BLaER1 (cell line): ENCODE results near the gene FAIM2.

Experiments used
- H3K27ac ChIP-seq: shearing (Covaris generic); formaldehyde crosslinking; 2 replicates; pipeline ENCODE4 v1.8.1; 2022
- H3K27me3 ChIP-seq: shearing (Covaris generic); formaldehyde crosslinking; 2 replicates; pipeline ENCODE4 v1.8.1; 2022
- H3K36me3 ChIP-seq: shearing (Covaris generic); formaldehyde crosslinking; 2 replicates; pipeline ENCODE4 v1.8.1; 2022
- H3K4me1 ChIP-seq: shearing (Covaris generic); formaldehyde crosslinking; 2 replicates; pipeline ENCODE4 v1.8.1; 2022
- H3K4me2 ChIP-seq: shearing (Covaris generic); formaldehyde crosslinking; 2 replicates; pipeline ENCODE4 v1.8.1; 2022
- H3K4me3 ChIP-seq: shearing (Covaris generic); formaldehyde crosslinking; 2 replicates; pipeline ENCODE4 v1.8.1; 2022
- H3K9ac ChIP-seq: shearing (Covaris generic); formaldehyde crosslinking; 2 replicates; pipeline ENCODE4 v1.8.1; 2022
- H3K9me3 ChIP-seq: shearing (Covaris generic); formaldehyde crosslinking; 2 replicates; pipeline ENCODE4 v1.8.1; 2022
- H4K20me1 ChIP-seq: shearing (Covaris generic); formaldehyde crosslinking; 2 replicates; pipeline ENCODE4 v1.8.1; 2022
- Cebpa-rat ChIP-seq: shearing (Covaris generic); IDR thresholded peaks from 2 replicates; pipeline ENCODE4 v1.8.1; 2022

The FAIM2 gene

GRCh38 chr12:49828133-49829091 lies 75.3 kb downstream of the FAIM2 start, which contains the start of gene NCKAP5L:
Gene NCKAP5L (minus strand): TSS chr12:49828413. CDS start chr12:49804044, 24,369 bp downstream.
- no peaks in the 10 kb centered on the region for H3K27me3 ChIP-seq
- H3K9ac ChIP-seq: peak within 1 kb of the TSS; percentile 83
- H3K36me3 ChIP-seq: no peaks in the 10 kb centered on the region; the same call in 1 of the 2 replicates
- no peaks in the 10 kb centered on the region for H3K9me3 ChIP-seq
- H3K4me2 ChIP-seq: peak within 1 kb of the TSS; percentile 98
- no peak for TF ChIP-seq Cebpa-rat
- H3K4me1 ChIP-seq: peaks cover 48% of the 10 kb centered on the region
- peak within 1 kb of the TSS; percentile 79 for H3K27ac ChIP-seq
- peak within 1 kb of the TSS; percentile 77 for H3K4me3 ChIP-seq
- H4K20me1 ChIP-seq: peaks cover 42% of the 10 kb centered on the region

GRCh38 chr12:49827401-49828099 lies 76.2 kb downstream of the FAIM2 start:
- no peak for TF ChIP-seq Cebpa-rat
- peak overlapping the region; percentile 98 for H3K4me2 ChIP-seq
- peaks cover 50% of the 10 kb centered on the region for H4K20me1 ChIP-seq
- H3K27me3 ChIP-seq: no peaks in the 10 kb centered on the region
- H3K9ac ChIP-seq: peak overlapping the region; percentile 83
- no peaks in the 10 kb centered on the region for H3K9me3 ChIP-seq
- H3K4me3 ChIP-seq: peak overlapping the region; percentile 77
- H3K27ac ChIP-seq: peak overlapping the region; percentile 75
- H3K36me3 ChIP-seq: peaks cover 9% of the 10 kb centered on the region; the same call in 1 of the 2 replicates
- peaks cover 52% of the 10 kb centered on the region for H3K4me1 ChIP-seq

GRCh38 chr12:49827051-49827400 lies 76.7 kb downstream of the FAIM2 start:
- no peaks in the 10 kb centered on the region for H3K27me3 ChIP-seq
- peak overlapping the region; percentile 83 for H3K9ac ChIP-seq
- no peaks in the 10 kb centered on the region for H3K9me3 ChIP-seq
- TF ChIP-seq Cebpa-rat: no peak
- H3K4me1 ChIP-seq: peaks cover 58% of the 10 kb centered on the region
- H3K4me2 ChIP-seq: peak overlapping the region; percentile 98
- H3K27ac ChIP-seq: peak overlapping the region; percentile 75
- H3K36me3 ChIP-seq: peaks cover 12% of the 10 kb centered on the region; the same call in 1 of the 2 replicates
- peak overlapping the region; percentile 77 for H3K4me3 ChIP-seq
- peaks cover 50% of the 10 kb centered on the region for H4K20me1 ChIP-seq

GRCh38 chr12:49825971-49826421 lies 77.7 kb downstream of the FAIM2 start:
- H3K36me3 ChIP-seq: peaks cover 12% of the 10 kb centered on the region; the same call in 1 of the 2 replicates
- H3K4me3 ChIP-seq: no peak overlapping the region
- H4K20me1 ChIP-seq: peaks cover 50% of the 10 kb centered on the region
- peaks cover 68% of the 10 kb centered on the region for H3K4me1 ChIP-seq
- H3K27ac ChIP-seq: no peak overlapping the region
- no peak overlapping the region for H3K9ac ChIP-seq
- TF ChIP-seq Cebpa-rat: no peak
- peak overlapping the region; percentile 98 for H3K4me2 ChIP-seq
- no peaks in the 10 kb centered on the region for H3K9me3 ChIP-seq
- no peaks in the 10 kb centered on the region for H3K27me3 ChIP-seq

GRCh38 chr12:49825360-49825970 lies 78.2 kb downstream of the FAIM2 start:
- no peak overlapping the region for H3K4me3 ChIP-seq
- H3K9me3 ChIP-seq: no peaks in the 10 kb centered on the region
- peaks cover 54% of the 10 kb centered on the region for H4K20me1 ChIP-seq
- H3K4me1 ChIP-seq: peaks cover 73% of the 10 kb centered on the region
- H3K27me3 ChIP-seq: no peaks in the 10 kb centered on the region
- peaks cover 12% of the 10 kb centered on the region; the same call in 1 of the 2 replicates for H3K36me3 ChIP-seq
- no peak for TF ChIP-seq Cebpa-rat
- H3K27ac ChIP-seq: no peak overlapping the region
- peak overlapping the region; percentile 98 for H3K4me2 ChIP-seq
- no peak overlapping the region for H3K9ac ChIP-seq

- Histone ChIP-seq H3K27ac (no peak overlapping the region), H3K36me3 (peaks cover 12% of the 10 kb centered on the region; the same call in 1 of the 2 replicates), H3K4me2 (peak overlapping the region; percentile 98), H3K9ac (no peak overlapping the region), H4K20me1 (peaks cover 60% of the 10 kb centered on the region), H3K4me1 (peaks cover 74% of the 10 kb centered on the region), H3K27me3 (no peaks in the 10 kb centered on the region), H3K9me3 (no peaks in the 10 kb centered on the region), H3K4me3 (no peak overlapping the region)
- TF ChIP-seq Cebpa-rat: no peak
These were observed 78.8 kb downstream of the FAIM2 start for GRCh38 chr12:49824895-49825294.

- peaks cover 12% of the 10 kb centered on the region; the same call in 1 of the 2 replicates for H3K36me3 ChIP-seq
- H3K4me3 ChIP-seq: no peak overlapping the region
- TF ChIP-seq Cebpa-rat: no peak
- H3K9me3 ChIP-seq: no peaks in the 10 kb centered on the region
- H4K20me1 ChIP-seq: peaks cover 65% of the 10 kb centered on the region
- no peaks in the 10 kb centered on the region for H3K27me3 ChIP-seq
- H3K4me1 ChIP-seq: peaks cover 72% of the 10 kb centered on the region
- no peak overlapping the region for H3K27ac ChIP-seq
- H3K9ac ChIP-seq: no peak overlapping the region
- H3K4me2 ChIP-seq: no peak overlapping the region
These were observed 79.3 kb downstream of the FAIM2 start for GRCh38 chr12:49824416-49824815.

GRCh38 chr12:49823951-49824350 lies 79.7 kb downstream of the FAIM2 start:
- H3K9ac ChIP-seq: no peak overlapping the region
- H3K9me3 ChIP-seq: no peaks in the 10 kb centered on the region
- H4K20me1 ChIP-seq: peaks cover 69% of the 10 kb centered on the region
- peaks cover 12% of the 10 kb centered on the region; the same call in 1 of the 2 replicates for H3K36me3 ChIP-seq
- no peaks in the 10 kb centered on the region for H3K27me3 ChIP-seq
- peaks cover 68% of the 10 kb centered on the region for H3K4me1 ChIP-seq
- H3K4me3 ChIP-seq: no peak overlapping the region
- no peak overlapping the region for H3K27ac ChIP-seq
- H3K4me2 ChIP-seq: no peak overlapping the region
- no peak for TF ChIP-seq Cebpa-rat

GRCh38 chr12:49823350-49823749 lies 80.3 kb downstream of the FAIM2 start:
- H3K27me3 ChIP-seq: no peaks in the 10 kb centered on the region
- TF ChIP-seq Cebpa-rat: no peak
- H4K20me1 ChIP-seq: peaks cover 75% of the 10 kb centered on the region
- peaks cover 64% of the 10 kb centered on the region for H3K4me1 ChIP-seq
- H3K36me3 ChIP-seq: peaks cover 12% of the 10 kb centered on the region; the same call in 1 of the 2 replicates
- H3K4me3 ChIP-seq: no peak overlapping the region
- no peaks in the 10 kb centered on the region for H3K9me3 ChIP-seq
- H3K9ac ChIP-seq: no peak overlapping the region
- H3K4me2 ChIP-seq: no peak overlapping the region
- no peak overlapping the region for H3K27ac ChIP-seq
